PFSK-1 (cell line): ENCODE results near the gene CDH24.

Experiments
- FOXP2 ChIP-seq: optimal IDR thresholded peaks from 2 replicates; pipeline ENCODE3; 2011; ENCODE audit warnings: borderline replicate concordance, control low read depth, inconsistent platforms; ENCODE audit not compliant: insufficient read depth; ENCODE audit errors: extremely low read length, extremely low read depth
- POLR2AphosphoS5 ChIP-seq: IDR thresholded peaks from 2 replicates; pipeline ENCODE4 v1.6.1; 2012; ENCODE audit warnings: low read depth, mild to moderate bottlenecking, control low read depth, low read length, moderate library complexity
- SIN3A ChIP-seq: IDR thresholded peaks from 2 replicates; pipeline ENCODE4 v1.6.1; 2012; ENCODE audit warnings: mild to moderate bottlenecking, low read length, moderate library complexity, borderline replicate concordance; ENCODE audit not compliant: insufficient read depth
- TAF1 ChIP-seq: IDR thresholded peaks from 2 replicates; pipeline ENCODE4 v1.6.1; 2012; ENCODE audit warnings: low read length, control low read depth, borderline replicate concordance; ENCODE audit not compliant: insufficient read depth
- TF ChIP-seq, protein P1 (sequence below), 2 experiments: IDR thresholded peaks; 2 replicates each; pipeline versions ENCODE4 v1.6.1 to v1.8.0; 2011 to 2012; ENCODE audit warnings: low read depth in 2 of 2, low read length in 2 of 2, control low read depth in 1 of 2, inconsistent platforms in 1 of 2, mild to moderate bottlenecking in 1 of 2, moderate library complexity in 1 of 2; ENCODE audit not compliant: insufficient read depth in 1 of 2

Gene CDH24

DNA sequence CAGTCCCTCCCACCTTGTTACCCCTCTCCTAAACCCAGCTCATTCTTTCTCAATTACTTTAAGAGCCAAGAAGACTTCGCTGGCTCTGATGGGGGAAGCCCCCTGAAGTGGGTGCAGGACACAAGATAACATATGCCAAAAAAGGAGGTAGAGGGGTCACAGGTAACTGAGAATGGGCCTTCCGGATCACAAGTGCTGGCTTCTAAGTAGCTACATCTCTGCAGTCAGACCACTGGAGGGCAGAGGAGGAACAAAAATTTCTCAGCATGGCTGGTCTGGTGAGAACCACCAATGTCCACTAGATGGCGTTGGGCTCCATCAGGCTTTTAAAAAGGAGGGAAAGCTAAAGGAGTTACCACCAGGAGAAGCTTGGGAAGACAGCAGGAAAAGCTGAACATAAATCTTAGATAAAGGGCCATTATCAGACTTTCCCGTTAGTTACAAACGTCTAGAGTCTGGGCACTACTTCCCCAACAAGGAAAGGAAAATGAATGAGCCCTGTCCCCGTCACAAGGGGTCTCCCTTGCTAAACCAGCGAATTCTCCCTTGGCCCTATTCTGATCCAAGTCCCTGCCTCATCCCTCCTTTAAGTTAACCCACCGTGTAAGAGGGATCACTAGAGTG is 11.6 kb upstream of the CDH24 start:
- no peak for TF ChIP-seq FOXP2
- TF ChIP-seq, protein P1, sequence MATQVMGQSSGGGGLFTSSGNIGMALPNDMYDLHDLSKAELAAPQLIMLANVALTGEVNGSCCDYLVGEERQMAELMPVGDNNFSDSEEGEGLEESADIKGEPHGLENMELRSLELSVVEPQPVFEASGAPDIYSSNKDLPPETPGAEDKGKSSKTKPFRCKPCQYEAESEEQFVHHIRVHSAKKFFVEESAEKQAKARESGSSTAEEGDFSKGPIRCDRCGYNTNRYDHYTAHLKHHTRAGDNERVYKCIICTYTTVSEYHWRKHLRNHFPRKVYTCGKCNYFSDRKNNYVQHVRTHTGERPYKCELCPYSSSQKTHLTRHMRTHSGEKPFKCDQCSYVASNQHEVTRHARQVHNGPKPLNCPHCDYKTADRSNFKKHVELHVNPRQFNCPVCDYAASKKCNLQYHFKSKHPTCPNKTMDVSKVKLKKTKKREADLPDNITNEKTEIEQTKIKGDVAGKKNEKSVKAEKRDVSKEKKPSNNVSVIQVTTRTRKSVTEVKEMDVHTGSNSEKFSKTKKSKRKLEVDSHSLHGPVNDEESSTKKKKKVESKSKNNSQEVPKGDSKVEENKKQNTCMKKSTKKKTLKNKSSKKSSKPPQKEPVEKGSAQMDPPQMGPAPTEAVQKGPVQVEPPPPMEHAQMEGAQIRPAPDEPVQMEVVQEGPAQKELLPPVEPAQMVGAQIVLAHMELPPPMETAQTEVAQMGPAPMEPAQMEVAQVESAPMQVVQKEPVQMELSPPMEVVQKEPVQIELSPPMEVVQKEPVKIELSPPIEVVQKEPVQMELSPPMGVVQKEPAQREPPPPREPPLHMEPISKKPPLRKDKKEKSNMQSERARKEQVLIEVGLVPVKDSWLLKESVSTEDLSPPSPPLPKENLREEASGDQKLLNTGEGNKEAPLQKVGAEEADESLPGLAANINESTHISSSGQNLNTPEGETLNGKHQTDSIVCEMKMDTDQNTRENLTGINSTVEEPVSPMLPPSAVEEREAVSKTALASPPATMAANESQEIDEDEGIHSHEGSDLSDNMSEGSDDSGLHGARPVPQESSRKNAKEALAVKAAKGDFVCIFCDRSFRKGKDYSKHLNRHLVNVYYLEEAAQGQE (IDR thresholded peaks at IDR 0.05; ENCODE audit: insufficient read depth in 1 of 2, low read depth in 2 of 2, low read length in 2 of 2), result no peak
- no peak for TF ChIP-seq TAF1

DNA sequence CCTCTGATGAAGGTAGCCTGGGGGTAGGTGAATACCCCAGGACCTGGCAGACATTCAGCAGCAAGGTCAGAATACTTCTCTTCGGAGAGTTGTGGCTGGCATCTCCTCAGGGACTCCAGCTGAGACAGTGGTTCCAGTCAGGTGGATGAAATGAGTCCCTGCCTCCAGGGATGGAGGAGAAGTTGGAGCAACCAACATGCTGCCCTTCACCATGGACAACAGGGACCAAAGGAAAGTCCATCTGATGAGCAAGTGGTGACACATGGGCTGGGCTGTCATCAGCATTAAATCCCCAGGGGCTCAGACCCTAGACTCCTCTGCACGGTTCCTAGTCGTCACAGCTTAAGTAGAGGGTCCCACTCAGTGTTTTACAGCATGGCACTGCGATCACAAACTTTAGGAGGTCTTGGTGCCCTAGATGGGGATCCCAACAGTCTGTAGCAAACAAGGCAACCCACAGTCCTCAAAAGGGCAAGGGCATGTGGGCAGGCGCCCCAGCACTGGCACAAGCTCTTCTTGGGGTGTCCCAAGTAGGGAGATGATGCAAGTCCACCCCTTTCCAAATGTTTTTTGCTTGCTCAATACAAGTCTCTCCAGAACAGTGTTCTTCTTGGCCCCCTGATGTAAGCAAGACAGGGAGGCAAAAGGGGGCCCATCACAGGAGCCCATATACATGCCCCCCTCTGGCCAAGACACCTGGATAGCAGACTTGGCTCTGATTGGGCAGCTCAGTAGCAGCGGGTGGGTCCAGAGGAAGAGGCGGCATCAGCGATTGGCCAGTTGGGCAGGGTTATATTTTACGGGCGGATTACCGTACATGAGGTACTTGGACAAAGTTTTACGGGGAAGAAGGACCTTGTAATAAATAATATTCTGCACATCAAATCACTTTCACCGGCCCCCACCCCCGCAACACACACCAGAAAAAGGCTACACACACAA is 10.8 kb upstream of the CDH24 start:
- TF ChIP-seq SIN3A (no peak), POLR2AphosphoS5 (no peak), FOXP2 (no peak), TAF1 (no peak)
- TF ChIP-seq, protein P1 (IDR thresholded peaks at IDR 0.05; ENCODE audit: insufficient read depth in 1 of 2, low read depth in 2 of 2, low read length in 2 of 2), result no peak

DNA sequence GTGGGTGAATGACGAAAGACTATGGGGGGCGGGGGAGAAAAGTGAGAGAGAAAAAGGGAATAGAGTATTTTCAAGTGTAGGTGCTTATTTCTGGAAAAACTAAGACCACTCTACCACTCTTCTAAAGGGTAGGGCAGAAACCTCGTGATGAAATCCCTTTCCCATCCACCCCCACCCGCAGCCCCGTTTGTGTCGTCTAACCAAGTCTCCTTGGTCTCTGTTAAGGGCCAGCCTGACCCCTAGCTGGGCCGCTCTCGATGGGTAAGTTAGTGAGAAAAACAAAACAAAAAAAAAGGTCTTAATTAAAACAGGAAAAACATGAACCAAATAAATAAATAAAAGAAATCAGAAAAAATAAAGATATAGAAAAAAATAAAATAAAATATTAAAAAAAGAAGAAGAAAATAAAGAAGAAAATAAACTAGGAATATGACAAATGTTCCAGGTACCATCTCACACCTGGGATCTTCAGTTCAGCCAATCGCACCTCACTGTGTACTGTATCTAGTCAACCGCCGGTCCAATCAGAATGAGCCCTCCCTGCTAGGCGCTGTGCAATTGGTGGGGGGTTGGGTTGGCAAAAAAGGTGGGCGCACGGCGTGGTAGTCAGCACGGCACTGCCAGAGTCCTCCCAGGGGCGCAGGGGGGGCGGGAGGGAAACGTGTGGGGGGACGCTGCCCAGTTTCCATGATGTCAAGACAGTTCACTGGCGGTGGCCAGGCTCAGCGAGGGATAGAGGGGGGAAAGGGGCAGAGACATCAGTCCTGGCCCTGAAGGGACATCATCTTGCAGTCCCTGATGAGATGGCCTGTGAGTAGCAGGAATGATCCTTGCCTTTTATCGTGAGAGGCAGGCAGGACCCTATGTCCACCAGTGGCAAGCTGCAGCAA is 9.8 kb upstream of the CDH24 start:
- TF ChIP-seq TAF1 (no peak), SIN3A (no peak), FOXP2 (no peak), POLR2AphosphoS5 (no peak)
- TF ChIP-seq, protein P1 (IDR thresholded peaks at IDR 0.05; ENCODE audit: insufficient read depth in 1 of 2, low read depth in 2 of 2, low read length in 2 of 2), result no peak

DNA sequence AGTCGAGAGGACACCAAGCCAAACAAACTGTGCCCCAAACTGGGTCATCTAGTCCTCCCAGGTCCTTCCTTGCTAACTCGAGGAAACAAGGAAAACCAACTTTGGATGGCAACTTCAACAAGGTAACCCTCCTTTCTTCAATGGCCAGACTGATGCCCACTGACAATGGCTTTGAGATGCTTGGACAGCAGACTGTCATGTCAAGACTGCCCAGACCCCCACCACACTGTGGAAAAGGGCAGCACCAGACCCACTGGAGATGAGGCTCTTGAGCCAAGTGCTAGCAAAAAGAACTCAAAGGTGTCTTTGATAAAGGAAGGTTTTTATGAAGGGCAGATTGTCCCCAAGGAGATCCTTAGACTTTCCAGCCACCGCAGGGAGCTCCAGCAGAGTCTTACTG is 9.0 kb upstream of the CDH24 start:
- no peak for TF ChIP-seq POLR2AphosphoS5
- TF ChIP-seq, protein P1 (IDR thresholded peaks at IDR 0.05; ENCODE audit: insufficient read depth in 1 of 2, low read depth in 2 of 2, low read length in 2 of 2), result no peak
- TF ChIP-seq FOXP2, result no peak
- no peak for TF ChIP-seq SIN3A
